8988T (cell line): ENCODE data around the gene NKD2.

Experiments used
- DNase-seq: peaks from one replicate; pipeline ENCODE4 v3.0.0; 2011

The NKD2 gene

GRCh38 chr5:1047332-1047965 lies 38.8 kb downstream of the NKD2 start:
- DNase-seq = no peak

DNA sequence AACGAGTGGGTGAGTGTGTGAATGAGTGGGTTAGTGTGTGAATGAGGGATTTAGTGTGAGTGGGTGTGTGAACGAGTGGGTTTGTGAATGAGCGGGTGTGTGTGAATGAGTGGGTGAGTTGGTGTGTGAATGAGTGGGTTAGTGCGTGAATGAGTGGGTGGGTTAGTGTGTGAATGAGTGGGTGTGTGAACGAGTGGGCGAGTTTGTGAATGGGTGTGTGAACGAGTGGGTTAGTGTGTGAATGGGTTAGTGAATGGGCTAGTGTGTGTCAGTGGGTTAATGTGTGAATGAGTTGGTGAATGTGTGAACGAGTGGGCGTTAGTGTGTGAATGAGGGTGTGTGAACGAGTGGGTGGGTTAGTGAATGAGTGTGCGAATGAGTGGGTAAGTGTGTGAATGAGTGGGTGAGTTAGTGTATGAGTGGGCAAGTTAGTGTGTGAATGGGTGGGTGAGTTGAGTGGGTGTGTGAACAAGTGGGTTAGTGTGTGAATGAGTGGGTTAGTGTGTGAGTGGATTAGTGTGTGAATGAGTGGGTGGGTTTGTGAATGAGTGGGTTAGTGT lies 39.6 kb downstream of the NKD2 start:
- DNase-seq = no peak

GRCh38 chr5:1048861-1049838 lies 40.5 kb downstream of the NKD2 start:
- peak; percentile 26 for DNase-seq

DNA sequence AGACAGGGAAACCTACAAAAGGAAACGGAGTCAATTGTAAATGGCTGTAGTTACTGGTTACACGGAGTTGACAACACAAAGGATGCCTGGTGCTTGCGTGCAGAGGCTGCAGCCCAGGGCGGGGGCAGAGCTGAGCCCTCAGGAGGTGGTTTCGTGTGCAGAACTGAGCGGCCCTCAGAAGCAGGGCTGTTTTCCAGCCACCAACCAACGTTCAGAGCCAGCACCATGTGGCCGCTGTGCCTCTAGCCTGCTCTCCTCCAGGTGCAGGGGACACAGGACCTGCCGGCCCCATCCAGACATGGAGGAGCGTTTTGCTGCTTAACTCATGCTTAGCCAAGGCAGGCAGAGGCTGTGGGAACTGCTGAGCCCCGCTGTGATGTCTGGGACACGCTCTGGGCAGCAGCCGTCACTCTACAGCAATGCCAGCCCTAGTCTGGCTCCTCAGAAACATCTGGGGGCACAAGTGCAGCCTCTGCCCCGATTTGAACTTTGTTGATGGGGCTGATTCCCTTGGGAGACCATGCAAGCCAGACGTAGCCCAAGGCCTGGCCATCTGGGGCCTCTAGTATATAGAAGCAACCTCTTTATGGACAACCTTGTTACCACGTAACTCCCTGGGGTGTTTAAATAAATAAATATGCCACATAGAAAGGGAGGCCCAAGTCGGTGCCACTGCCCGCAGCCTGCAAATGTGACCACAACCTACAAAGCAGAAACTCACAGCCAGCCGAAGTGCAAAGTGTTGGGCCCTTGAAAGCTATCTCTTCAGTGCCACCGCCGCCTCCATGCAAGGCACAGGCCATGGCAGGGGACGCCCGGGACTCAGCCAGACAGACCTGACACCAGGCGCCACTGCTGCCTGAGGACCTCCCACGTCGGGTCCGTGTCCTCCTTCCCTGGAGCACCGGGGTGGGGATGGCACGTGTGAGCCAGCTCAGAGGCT lies 42.1 kb downstream of the NKD2 start:
- DNase-seq = no peak

DNA sequence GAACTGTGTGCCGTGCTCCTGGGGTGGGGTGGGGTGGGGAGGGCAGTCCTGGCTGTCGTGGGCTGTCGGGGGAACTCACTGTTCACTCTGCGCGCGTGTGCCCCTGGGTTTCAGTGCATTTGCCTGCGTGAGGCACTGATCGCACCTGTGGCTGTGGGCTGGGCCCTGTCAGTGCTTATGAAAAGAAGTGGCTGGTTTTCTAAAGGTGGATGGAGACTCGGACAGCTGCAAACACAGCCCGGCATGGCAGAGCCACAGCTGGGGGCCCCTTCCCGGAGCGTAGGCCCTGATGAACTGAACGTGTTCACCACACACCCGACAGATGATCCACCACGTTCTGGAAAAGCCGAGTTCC lies 42.7 kb downstream of the NKD2 start:
- DNase-seq = no peak

- DNase-seq = peak; percentile 9
Observed at GRCh38 chr5:1052076-1052475, 43.5 kb downstream of the NKD2 start.

- peak; percentile 91 for DNase-seq
Observed at GRCh38 chr5:1052641-1053390, 44.2 kb downstream of the NKD2 start.

- peak; percentile 48 for DNase-seq
Observed at GRCh38 chr5:1053391-1054017, 44.9 kb downstream of the NKD2 start.

- peak; percentile 37 for DNase-seq
Observed at GRCh38 chr5:1054018-1054798, 45.6 kb downstream of the NKD2 start.

GRCh38 chr5:1054799-1055775 lies 46.5 kb downstream of the NKD2 start:
- DNase-seq = peak; percentile 61

DNA sequence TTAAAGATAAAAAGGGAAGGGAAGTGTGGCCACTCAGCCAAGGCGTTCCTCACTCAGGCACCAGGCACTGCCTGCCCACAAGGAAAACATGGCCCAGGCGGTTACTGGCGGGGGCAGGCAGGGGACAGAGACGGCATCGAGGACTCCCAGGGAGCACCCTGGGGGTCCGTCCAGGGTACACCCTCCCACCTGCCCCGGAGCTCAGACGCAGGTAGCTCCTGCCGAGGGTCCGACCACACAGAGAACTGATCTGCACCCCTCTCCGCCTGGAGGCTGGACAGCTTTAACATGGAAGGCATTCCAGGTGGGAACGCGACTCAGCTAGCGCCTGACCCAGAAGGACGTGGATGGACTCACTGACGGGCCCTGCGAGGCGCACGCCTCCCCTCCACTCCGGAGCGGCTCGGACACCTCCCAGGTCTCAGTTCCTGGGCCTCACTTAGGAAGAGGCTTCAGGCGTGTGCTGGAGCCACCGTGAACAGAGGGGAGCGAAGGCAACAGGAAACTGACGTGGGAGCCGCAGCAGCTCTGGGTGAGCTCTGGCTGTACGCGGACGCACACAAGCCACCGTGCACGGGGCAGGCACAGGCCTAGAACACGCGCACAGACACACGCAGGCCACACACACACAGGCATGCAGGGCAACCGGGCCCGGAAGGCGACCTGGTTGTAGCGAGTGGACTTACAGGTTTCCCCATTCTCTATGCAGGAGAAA lies 47.5 kb downstream of the NKD2 start:
- DNase-seq = peak; percentile 45

DNA sequence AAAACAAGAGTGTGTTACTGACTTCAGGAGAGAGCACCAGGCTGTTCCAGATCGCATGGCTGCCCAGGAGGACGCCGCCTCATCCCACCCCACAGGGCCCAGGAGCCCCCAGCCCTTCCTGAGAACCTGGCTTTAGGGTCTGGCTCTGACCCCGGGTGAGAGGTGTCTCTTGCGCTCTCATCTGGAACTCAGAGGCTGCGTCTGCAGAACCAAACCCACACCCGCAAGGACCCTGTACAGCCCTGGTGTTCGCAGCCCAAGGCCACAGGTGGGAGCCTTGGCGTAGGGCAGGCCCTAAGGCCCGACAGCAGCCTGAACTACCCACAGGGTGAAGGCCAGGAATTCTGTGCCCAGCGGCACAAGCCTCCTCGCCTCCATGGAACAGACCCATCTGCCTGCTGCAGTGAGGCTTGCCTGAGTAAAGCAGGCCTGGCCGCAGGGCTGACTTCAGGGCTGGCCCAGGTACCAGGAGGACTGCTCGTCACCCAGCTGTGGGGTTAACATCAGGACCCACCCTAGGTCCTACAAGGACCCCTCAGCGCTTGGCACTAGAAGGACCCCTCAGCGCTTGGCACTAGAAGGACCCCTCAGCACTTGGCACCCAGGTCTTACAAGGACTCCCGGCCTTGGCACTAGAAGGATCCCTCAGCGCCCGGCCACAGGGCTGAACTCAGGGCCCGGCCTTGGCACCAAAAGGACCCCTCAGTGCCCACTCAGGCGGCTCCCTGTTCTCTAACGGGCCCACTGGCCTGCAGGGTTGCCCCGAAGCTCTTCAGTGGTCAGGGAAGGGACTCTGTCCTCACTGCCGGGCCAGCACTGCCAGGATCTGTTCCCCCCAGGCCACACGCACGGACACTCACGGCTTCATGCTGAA lies 48.2 kb downstream of the NKD2 start:
- peak; percentile 55 for DNase-seq

- no peak for DNase-seq
Observed at GRCh38 chr5:1057485-1058082, 49.0 kb downstream of the NKD2 start.

DNA sequence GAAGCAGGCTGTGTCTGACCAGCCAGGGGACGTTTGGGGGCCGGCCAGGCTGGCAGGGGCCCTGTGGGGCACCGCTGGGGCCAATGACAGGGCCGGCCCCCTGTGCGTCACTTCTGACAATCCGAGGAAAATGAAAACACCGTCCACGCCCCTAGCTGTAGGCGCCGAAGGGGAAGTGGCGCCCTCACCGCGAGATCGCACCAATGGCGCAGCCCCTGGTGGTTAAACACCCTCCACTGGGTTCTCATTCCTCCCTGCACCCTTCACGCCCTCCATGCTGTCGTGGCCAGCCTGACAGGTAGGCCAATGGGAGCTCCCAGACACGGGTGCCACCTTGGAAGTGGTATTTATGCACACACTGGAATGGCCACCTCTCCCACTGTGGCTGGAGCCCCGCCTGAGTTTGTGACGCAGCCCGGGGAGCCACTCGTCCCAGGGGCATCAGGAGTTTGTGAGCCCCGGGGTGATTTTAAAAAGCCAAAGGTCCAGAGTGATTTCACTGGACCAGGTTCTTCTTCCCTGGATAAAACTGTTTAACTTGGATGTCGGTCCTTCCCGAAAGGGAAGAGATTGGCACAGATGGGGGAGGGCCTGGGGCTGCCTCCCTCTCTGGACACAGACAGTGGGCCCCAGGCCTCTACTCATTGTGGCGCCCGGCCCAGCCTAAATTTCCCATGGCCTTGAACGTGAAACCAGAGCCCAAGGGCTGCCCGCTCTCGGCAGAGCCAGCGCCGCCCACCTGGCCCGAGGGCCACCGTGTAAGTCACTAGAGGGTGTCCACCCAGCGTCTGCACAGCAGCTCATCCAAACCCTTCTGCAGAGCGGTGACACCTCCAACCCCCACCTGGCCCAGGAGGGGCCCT lies 49.7 kb downstream of the NKD2 start:
- DNase-seq = peak; percentile 60

DNA sequence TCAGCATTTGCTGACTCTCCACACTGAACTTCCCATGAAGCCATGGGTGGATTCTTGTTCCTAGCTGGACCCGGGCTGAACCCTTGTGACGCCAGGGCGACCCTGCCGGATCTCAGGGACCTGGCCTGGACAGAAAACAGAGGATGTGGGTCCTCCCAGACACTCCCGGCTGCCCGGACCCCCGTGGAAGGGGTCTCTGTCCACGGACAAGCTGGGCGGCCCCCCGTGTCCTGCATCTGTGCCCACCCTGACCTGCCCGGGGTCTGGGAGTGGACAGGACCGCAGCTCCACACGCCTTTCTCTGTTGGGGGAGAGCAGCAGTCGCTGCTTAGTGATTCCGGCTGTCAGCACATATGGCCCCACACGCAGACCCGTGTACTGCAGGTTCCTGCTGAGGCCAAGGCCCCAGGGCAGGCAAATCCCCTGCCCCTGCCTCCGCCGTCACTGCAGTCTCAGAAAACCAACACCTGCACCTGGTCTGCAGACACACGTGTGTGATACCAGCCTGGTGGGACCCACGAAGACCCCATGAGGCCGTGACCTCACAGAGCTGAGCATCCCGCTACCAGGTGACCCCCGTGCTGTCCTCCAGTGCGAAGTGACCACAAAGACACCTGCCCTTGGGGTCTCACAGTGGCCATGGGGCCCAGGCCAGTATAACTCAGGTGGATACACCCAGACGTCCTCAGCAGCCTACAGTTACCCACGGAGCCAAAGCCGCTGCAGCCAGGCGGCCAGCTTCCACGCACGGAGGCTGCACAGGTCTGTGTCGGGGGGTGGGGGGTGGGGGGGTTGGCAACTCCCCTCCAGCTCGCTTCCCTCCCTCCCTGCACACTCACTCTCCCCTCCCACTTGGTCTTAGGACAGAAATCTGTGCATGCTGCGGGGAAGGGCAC lies 50.6 kb downstream of the NKD2 start:
- peak; percentile 62 for DNase-seq
